Measurements from ENCODE around the gene NLN. TPM values are rescaled to one million over a fixed set of nuclear protein-coding genes. Genes with fewer than 3 reads are reported as not detected.

The NLN gene
- polyA plus RNA-seq, 1 donor (not counting 4 experiments of a cell fraction or from before 2014, with no cell fraction given): 26.1 TPM

DNA sequence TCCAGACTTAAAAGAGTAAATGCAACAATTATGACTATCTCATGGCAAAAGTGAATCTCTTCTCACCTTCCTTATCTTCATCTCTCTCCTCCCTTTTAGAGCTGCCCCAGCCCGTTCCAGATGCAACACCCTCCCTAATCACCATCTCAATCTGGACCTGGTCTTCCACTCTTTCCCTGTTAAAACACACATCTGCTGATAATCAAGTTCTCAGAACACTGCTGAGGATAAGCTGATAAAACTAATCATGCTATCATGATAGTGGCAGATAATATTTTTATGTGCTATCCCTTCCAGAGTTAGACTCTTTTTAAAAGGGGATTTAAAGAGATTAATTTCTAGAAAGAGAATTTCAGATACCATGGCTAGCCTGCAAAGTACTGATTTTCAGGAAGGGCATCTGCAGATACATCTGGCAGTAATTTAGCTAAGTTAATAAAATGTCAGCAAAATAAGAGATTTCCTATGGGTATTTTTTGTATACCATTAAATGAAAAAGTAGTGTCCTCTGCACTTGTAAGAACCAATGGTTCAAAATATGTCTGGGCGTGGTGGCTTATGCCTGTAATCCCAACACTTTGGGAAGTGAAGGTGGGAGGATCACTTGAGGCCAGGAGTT lies 17.3 kb upstream of the NLN start:
- no peaks in the 10 kb centered on the region for H3K27me3 ChIP-seq (ENCODE audit: control insufficient read depth, extremely low read depth, insufficient read depth, low read length)
- H3K36me3 ChIP-seq (ENCODE audit: control insufficient read depth in 2 of 2, extremely low read depth in 1 of 2, insufficient read depth in 2 of 2, low read length in 2 of 2): no peaks in the 10 kb centered on the region
- TF ChIP-seq EZH2 (IDR thresholded peaks at IDR 0.05; ENCODE audit: low read length): no peak
- TF ChIP-seq, protein P1, sequence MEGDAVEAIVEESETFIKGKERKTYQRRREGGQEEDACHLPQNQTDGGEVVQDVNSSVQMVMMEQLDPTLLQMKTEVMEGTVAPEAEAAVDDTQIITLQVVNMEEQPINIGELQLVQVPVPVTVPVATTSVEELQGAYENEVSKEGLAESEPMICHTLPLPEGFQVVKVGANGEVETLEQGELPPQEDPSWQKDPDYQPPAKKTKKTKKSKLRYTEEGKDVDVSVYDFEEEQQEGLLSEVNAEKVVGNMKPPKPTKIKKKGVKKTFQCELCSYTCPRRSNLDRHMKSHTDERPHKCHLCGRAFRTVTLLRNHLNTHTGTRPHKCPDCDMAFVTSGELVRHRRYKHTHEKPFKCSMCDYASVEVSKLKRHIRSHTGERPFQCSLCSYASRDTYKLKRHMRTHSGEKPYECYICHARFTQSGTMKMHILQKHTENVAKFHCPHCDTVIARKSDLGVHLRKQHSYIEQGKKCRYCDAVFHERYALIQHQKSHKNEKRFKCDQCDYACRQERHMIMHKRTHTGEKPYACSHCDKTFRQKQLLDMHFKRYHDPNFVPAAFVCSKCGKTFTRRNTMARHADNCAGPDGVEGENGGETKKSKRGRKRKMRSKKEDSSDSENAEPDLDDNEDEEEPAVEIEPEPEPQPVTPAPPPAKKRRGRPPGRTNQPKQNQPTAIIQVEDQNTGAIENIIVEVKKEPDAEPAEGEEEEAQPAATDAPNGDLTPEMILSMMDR (optimal IDR thresholded peaks at IDR 0.05 in 1 of 3, IDR thresholded peaks at IDR 0.05 in 1 of 3, conservative IDR thresholded peaks at IDR 0.05 in 1 of 3; ENCODE audit: extremely low read depth in 1 of 3, insufficient read depth in 2 of 3, low read length in 3 of 3): no peak
- DNase-seq (ENCODE audit: low read depth, low spot score) (no peak), FAIRE-seq (no peak)
- H3K79me2 ChIP-seq (ENCODE audit: control insufficient read depth, insufficient read depth, low read length): no peaks in the 10 kb centered on the region
- no peak overlapping the region for H3K9ac ChIP-seq (ENCODE audit: control insufficient read depth, extremely low read depth, insufficient read depth, low read length)
- H2AFZ ChIP-seq (ENCODE audit: control insufficient read depth, low read length): no peak overlapping the region
- no peaks in the 10 kb centered on the region for H3K9me3 ChIP-seq (ENCODE audit: control insufficient read depth, low read depth, low read length)
- H3K4me3 ChIP-seq (ENCODE audit: control insufficient read depth in 2 of 3, extremely low read depth in 1 of 3, insufficient read depth in 2 of 3, low read depth in 1 of 3, low read length in 3 of 3): no peak overlapping the region
- no peak overlapping the region for H3K4me2 ChIP-seq (ENCODE audit: control insufficient read depth, extremely low read depth, insufficient read depth, low read depth, low read length)
- H3K9me1 ChIP-seq (ENCODE audit: control insufficient read depth, extremely low read depth, insufficient read depth, low read length): no peaks in the 10 kb centered on the region
- H3K27ac ChIP-seq (ENCODE audit: control insufficient read depth, insufficient read depth, low read length): no peak overlapping the region
- H4K20me1 ChIP-seq (ENCODE audit: control insufficient read depth, extremely low read depth, insufficient read depth, low read length): no peaks in the 10 kb centered on the region
- dilution Hi-C loops (cut with MboI; ENCODE audit: extremely low pct_ligation_motif_present, low sequenced_read_pairs): no loop called here
- no peaks in the 10 kb centered on the region for H3K4me1 ChIP-seq (ENCODE audit: control insufficient read depth, extremely low read depth, insufficient read depth, low read length)

GRCh38 chr5:65707663-65708062 lies 14.3 kb upstream of the NLN start:
- dilution Hi-C loops (cut with MboI; ENCODE audit: extremely low pct_ligation_motif_present, low sequenced_read_pairs): no loop called here
- DNase-seq (ENCODE audit: low read depth, low spot score): no peak

More at GRCh38 chr5:65707663-65708062, 14.3 kb upstream of the NLN start:
- Histone ChIP-seq H3K36me3 (ENCODE audit: control insufficient read depth in 2 of 2, extremely low read depth in 1 of 2, insufficient read depth in 2 of 2, low read length in 2 of 2) (peaks cover 3 to 7% of the 10 kb centered on the region in 2 experiments), H3K9me1 (ENCODE audit: control insufficient read depth, extremely low read depth, insufficient read depth, low read length) (no peaks in the 10 kb centered on the region), H3K27me3 (ENCODE audit: control insufficient read depth, extremely low read depth, insufficient read depth, low read length) (no peaks in the 10 kb centered on the region), H3K4me2 (ENCODE audit: control insufficient read depth, extremely low read depth, insufficient read depth, low read depth, low read length) (no peak overlapping the region), H3K79me2 (ENCODE audit: control insufficient read depth, insufficient read depth, low read length) (no peaks in the 10 kb centered on the region), H3K4me1 (ENCODE audit: control insufficient read depth, extremely low read depth, insufficient read depth, low read length) (no peaks in the 10 kb centered on the region), H3K27ac (ENCODE audit: control insufficient read depth, insufficient read depth, low read length) (no peak overlapping the region), H3K9me3 (ENCODE audit: control insufficient read depth, low read depth, low read length) (no peaks in the 10 kb centered on the region), H3K4me3 (ENCODE audit: control insufficient read depth in 2 of 3, extremely low read depth in 1 of 3, insufficient read depth in 2 of 3, low read depth in 1 of 3, low read length in 3 of 3) (no peak overlapping the region), H4K20me1 (ENCODE audit: control insufficient read depth, extremely low read depth, insufficient read depth, low read length) (no peaks in the 10 kb centered on the region), H3K9ac (ENCODE audit: control insufficient read depth, extremely low read depth, insufficient read depth, low read length) (no peak overlapping the region), H2AFZ (ENCODE audit: control insufficient read depth, low read length) (no peak overlapping the region)
- TF ChIP-seq EZH2 (IDR thresholded peaks at IDR 0.05; ENCODE audit: low read length): no peak
- TF ChIP-seq, protein P1 (optimal IDR thresholded peaks at IDR 0.05 in 1 of 3, IDR thresholded peaks at IDR 0.05 in 1 of 3, conservative IDR thresholded peaks at IDR 0.05 in 1 of 3; ENCODE audit: extremely low read depth in 1 of 3, insufficient read depth in 2 of 3, low read length in 3 of 3): no peak
- no peak for FAIRE-seq
